Neural cell (in vitro differentiated cells): ENCODE measurements around the gene RYR2. TPM values are rescaled to one million over a fixed set of nuclear protein-coding genes. Genes with fewer than 3 reads are reported as not detected.

Experiments
- H2AFZ ChIP-seq: fragments of 200-600, 300-800 bp; sonication (generic), shearing (Covaris generic); 2 replicates; pipeline ENCODE4 v1.6.0; 2014; ENCODE audit warnings: low read depth, mild to moderate bottlenecking, antibody characterized with exemption, low read length, moderate library complexity
- H3F3A ChIP-seq: fragments of 200-600 bp; shearing (Covaris generic); 2 replicates; pipeline ENCODE4 v1.6.1; 2016; ENCODE audit warnings: mild to moderate bottlenecking, moderate library complexity, mixed read lengths, antibody characterized with exemption, low read length; ENCODE audit not compliant: insufficient read depth, poor library complexity, severe bottlenecking
- H3K27ac ChIP-seq: fragments of 200-600, 300-800 bp; sonication (generic), shearing (Covaris generic); 2 replicates; pipeline ENCODE4 v1.5.1; 2014; ENCODE audit warnings: mild to moderate bottlenecking, low read length, moderate library complexity
- H3K27me3 ChIP-seq: fragments of 300-800, 200-600 bp; sonication (generic), shearing (Covaris generic); 2 replicates; pipeline ENCODE4 v1.6.0; 2014; ENCODE audit warnings: mild to moderate bottlenecking, low read depth, low read length, moderate library complexity; ENCODE audit not compliant: insufficient read depth
- H3K36me3 ChIP-seq: fragments of 300-800, 200-600 bp; sonication (generic), shearing (Covaris generic); 2 replicates; pipeline ENCODE4 v1.5.1; 2014; ENCODE audit warnings: mild to moderate bottlenecking, antibody characterized with exemption, low read length, moderate library complexity; ENCODE audit not compliant: insufficient read depth
- H3K4me2 ChIP-seq: fragments of 300-800, 200-600 bp; sonication (generic), shearing (Covaris generic); 2 replicates; pipeline ENCODE4 v1.6.0; 2014; ENCODE audit warnings: mild to moderate bottlenecking, low read length
- H3K4me3 ChIP-seq: fragments of 300-800, 200-600 bp; sonication (generic), shearing (Covaris generic); 2 replicates; pipeline ENCODE4 v1.5.1; 2014; ENCODE audit warnings: mild to moderate bottlenecking, low read length, moderate library complexity
- H3K79me2 ChIP-seq: fragments of 200-600 bp; shearing (Covaris generic); replicated peaks from 2 replicates; pipeline ENCODE4 v1.6.0; 2014; ENCODE audit warnings: mild to moderate bottlenecking, low read length, moderate library complexity; ENCODE audit not compliant: insufficient read depth
- H3K9ac ChIP-seq: fragments of 300-800, 200-600 bp; sonication (generic), shearing (Covaris generic); 2 replicates; pipeline ENCODE4 v1.6.1; 2016; ENCODE audit warnings: mild to moderate bottlenecking, low read length, mixed read lengths
- H3K9me2 ChIP-seq: fragments of 200-600 bp; shearing (Covaris generic); 2 replicates; pipeline ENCODE4 v1.6.1; 2016; ENCODE audit warnings: mild to moderate bottlenecking, low read length, mixed read lengths; ENCODE audit not compliant: insufficient read depth
- H3K9me3 ChIP-seq: fragments of 200-600, 300-800 bp; sonication (generic), shearing (Covaris generic); 2 replicates; pipeline ENCODE4 v1.6.1; 2016; ENCODE audit warnings: mild to moderate bottlenecking, mixed run types, low read length, moderate library complexity, mixed read lengths
- H4K20me1 ChIP-seq: fragments of 200-600 bp; shearing (Covaris generic); 2 replicates; pipeline ENCODE4 v1.6.1; 2016; ENCODE audit warnings: mild to moderate bottlenecking, mixed run types; ENCODE audit not compliant: insufficient read depth
- EP300 ChIP-seq: fragments of 450-650 bp; conservative IDR thresholded peaks from 2 replicates; pipeline ENCODE4 v1.6.1; 2014; ENCODE audit warnings: antibody characterized with exemption, mild to moderate bottlenecking, moderate library complexity; ENCODE audit not compliant: poor library complexity, severe bottlenecking
- EZH2 ChIP-seq: fragments of 200-600, 300-800 bp; shearing (Covaris generic), sonication (generic); IDR thresholded peaks from 2 replicates; pipeline ENCODE4 v1.6.1; 2014; ENCODE audit warnings: antibody characterized with exemption, low read length, borderline replicate concordance, mild to moderate bottlenecking; ENCODE audit not compliant: insufficient read depth, poor library complexity, severe bottlenecking
- MXI1 ChIP-seq: fragments of 450-650 bp; conservative IDR thresholded peaks from 2 replicates; pipeline ENCODE4 v1.6.1; 2014; ENCODE audit warnings: antibody characterized with exemption, mild to moderate bottlenecking; ENCODE audit not compliant: poor library complexity, severe bottlenecking
- POLR2AphosphoS5 ChIP-seq: IDR thresholded peaks from 2 replicates; pipeline ENCODE4 v1.6.1; 2012
- RAD21 ChIP-seq: fragments of 450-650 bp; conservative IDR thresholded peaks from 2 replicates; pipeline ENCODE4 v1.6.1; 2014; ENCODE audit warnings: antibody characterized with exemption, mild to moderate bottlenecking, moderate library complexity
- REST ChIP-seq: IDR thresholded peaks from 2 replicates; pipeline ENCODE4 v1.6.1; 2012; ENCODE audit warnings: borderline replicate concordance
- SMC3 ChIP-seq: fragments of 450-650 bp; conservative IDR thresholded peaks from 2 replicates; pipeline ENCODE4 v1.6.1; 2014; ENCODE audit warnings: antibody characterized with exemption, mild to moderate bottlenecking, moderate library complexity; ENCODE audit not compliant: poor library complexity
- TAF1 ChIP-seq: IDR thresholded peaks from 2 replicates; pipeline ENCODE4 v1.6.1; 2012; ENCODE audit warnings: low read depth
- polyA plus RNA-seq: library from polyadenylated mRNA; depleted of rRNA; stranded (reverse); fragments of >200 nt; gene quantifications from 2 replicates; pipeline ENCODE4 v1.2.3, GENCODE V29; 2014
- TF ChIP-seq, protein P1 (sequence below): fragments of 450-650 bp; IDR thresholded peaks from 2 replicates; pipeline ENCODE4 v1.5.1; 2014; ENCODE audit warnings: antibody characterized with exemption, mild to moderate bottlenecking, moderate library complexity; ENCODE audit not compliant: poor library complexity, severe bottlenecking

The RYR2 gene
- polyA plus RNA-seq, 1 donor from 2014 or later = 3.8 TPM

- Histone ChIP-seq H3K27ac (no peak overlapping the region), H3K27me3 (no peaks in the 10 kb centered on the region), H4K20me1 (no peaks in the 10 kb centered on the region), H3K79me2 (no peaks in the 10 kb centered on the region), H3K9me2 (no peaks in the 10 kb centered on the region), H3K4me2 (no peak overlapping the region), H3F3A (no peaks in the 10 kb centered on the region), H3K36me3 (no peaks in the 10 kb centered on the region), H3K9ac (no peak overlapping the region), H3K4me3 (no peak overlapping the region), H3K9me3 (no peaks in the 10 kb centered on the region), H2AFZ (no peak overlapping the region)
- no peak for TF ChIP-seq SMC3
- TF ChIP-seq MXI1 = no peak
- no peak for TF ChIP-seq RAD21
- no peak for TF ChIP-seq REST
- TF ChIP-seq, protein P1, sequence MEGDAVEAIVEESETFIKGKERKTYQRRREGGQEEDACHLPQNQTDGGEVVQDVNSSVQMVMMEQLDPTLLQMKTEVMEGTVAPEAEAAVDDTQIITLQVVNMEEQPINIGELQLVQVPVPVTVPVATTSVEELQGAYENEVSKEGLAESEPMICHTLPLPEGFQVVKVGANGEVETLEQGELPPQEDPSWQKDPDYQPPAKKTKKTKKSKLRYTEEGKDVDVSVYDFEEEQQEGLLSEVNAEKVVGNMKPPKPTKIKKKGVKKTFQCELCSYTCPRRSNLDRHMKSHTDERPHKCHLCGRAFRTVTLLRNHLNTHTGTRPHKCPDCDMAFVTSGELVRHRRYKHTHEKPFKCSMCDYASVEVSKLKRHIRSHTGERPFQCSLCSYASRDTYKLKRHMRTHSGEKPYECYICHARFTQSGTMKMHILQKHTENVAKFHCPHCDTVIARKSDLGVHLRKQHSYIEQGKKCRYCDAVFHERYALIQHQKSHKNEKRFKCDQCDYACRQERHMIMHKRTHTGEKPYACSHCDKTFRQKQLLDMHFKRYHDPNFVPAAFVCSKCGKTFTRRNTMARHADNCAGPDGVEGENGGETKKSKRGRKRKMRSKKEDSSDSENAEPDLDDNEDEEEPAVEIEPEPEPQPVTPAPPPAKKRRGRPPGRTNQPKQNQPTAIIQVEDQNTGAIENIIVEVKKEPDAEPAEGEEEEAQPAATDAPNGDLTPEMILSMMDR = no peak
- no peak for TF ChIP-seq TAF1
These were observed 613.8 kb downstream of the RYR2 start for GRCh38 chr1:237655778-237656177.

GRCh38 chr1:237664348-237664747, 622.4 kb downstream of the RYR2 start:
- Histone ChIP-seq H3F3A (no peaks in the 10 kb centered on the region), H4K20me1 (no peaks in the 10 kb centered on the region), H3K9me3 (no peaks in the 10 kb centered on the region), H2AFZ (no peak overlapping the region), H3K27ac (no peak overlapping the region), H3K9me2 (no peaks in the 10 kb centered on the region), H3K4me2 (no peak overlapping the region), H3K9ac (no peak overlapping the region), H3K4me3 (no peak overlapping the region), H3K79me2 (no peaks in the 10 kb centered on the region), H3K27me3 (no peaks in the 10 kb centered on the region), H3K36me3 (no peaks in the 10 kb centered on the region)
- no peak for TF ChIP-seq POLR2AphosphoS5
- no peak for TF ChIP-seq TAF1
- TF ChIP-seq RAD21 = no peak
- TF ChIP-seq EZH2 = no peak
- TF ChIP-seq, protein P1 = no peak
- TF ChIP-seq MXI1 = no peak
- no peak for TF ChIP-seq EP300
- TF ChIP-seq REST = no peak
- TF ChIP-seq SMC3 = no peak
